Liver (tissue), 9 donors: ENCODE measurements around the gene ZNF48. TPM values are rescaled to one million over a fixed set of nuclear protein-coding genes. Genes with fewer than 3 reads are reported as not detected.

Source experiments
- DNase-seq: peaks from one replicate; pipeline ENCODE4 v3.0.0-alpha.2; 2017; ENCODE audit warnings: low spot score
- H3K27ac ChIP-seq, 2 donors: one replicate each; pipeline ENCODE4 v1.7.0; 2013; ENCODE audit warnings: inconsistent platforms in 2 of 2, low read length in 2 of 2, control low read depth in 1 of 2, low read depth in 1 of 2, mild to moderate bottlenecking in 1 of 2
- H3K27me3 ChIP-seq, 4 donors: one replicate each; pipeline versions ENCODE4 v1.6.1 to v1.7.0; 2013; ENCODE audit warnings: low read length in 3 of 4, inconsistent platforms in 1 of 4, mild to moderate bottlenecking in 1 of 4, moderate library complexity in 1 of 4; ENCODE audit not compliant: control insufficient read depth in 4 of 4, insufficient read depth in 4 of 4
- H3K36me3 ChIP-seq, 4 donors: one replicate each; pipeline versions ENCODE4 v1.6.1 to v1.7.0; 2013; ENCODE audit warnings: low read length in 3 of 4, mild to moderate bottlenecking in 3 of 4, low read depth in 1 of 4, moderate library complexity in 1 of 4; ENCODE audit not compliant: control insufficient read depth in 4 of 4, insufficient read depth in 3 of 4
- H3K4me1 ChIP-seq, 4 donors: one replicate each; pipeline versions ENCODE4 v1.6.1 to v1.7.0; 2013; ENCODE audit warnings: low read length in 3 of 4, mild to moderate bottlenecking in 3 of 4, moderate library complexity in 1 of 4; ENCODE audit not compliant: control insufficient read depth in 4 of 4, insufficient read depth in 4 of 4
- H3K4me3 ChIP-seq, 3 donors: one replicate each; pipeline versions ENCODE4 v1.6.1 to v1.7.0; 2013; ENCODE audit warnings: low read length in 3 of 3, control low read depth in 1 of 3, low read depth in 1 of 3, mild to moderate bottlenecking in 1 of 3
- H3K9ac ChIP-seq, 2 donors: one replicate each; pipeline ENCODE4 v1.7.0; 2013; ENCODE audit warnings: low read length in 2 of 2, mild to moderate bottlenecking in 2 of 2, moderate library complexity in 2 of 2, control low read depth in 1 of 2, low read depth in 1 of 2
- H3K9me3 ChIP-seq, 4 donors: one replicate each; pipeline versions ENCODE4 v1.6.1 to v1.7.0; 2013; ENCODE audit warnings: low read length in 3 of 4; ENCODE audit not compliant: control insufficient read depth in 4 of 4
- EGR1 ChIP-seq, 2 donors: IDR thresholded peaks; 2 replicates each; pipeline ENCODE4 v1.6.1; 2016 to 2018; ENCODE audit warnings: antibody characterized with exemption in 2 of 2, low read depth in 2 of 2
- FOXA1 ChIP-seq: IDR thresholded peaks from 2 replicates; pipeline ENCODE4 v1.6.1; 2016; ENCODE audit warnings: antibody characterized with exemption
- FOXA2 ChIP-seq: IDR thresholded peaks from 2 replicates; pipeline ENCODE4 v1.6.1; 2016; ENCODE audit warnings: antibody characterized with exemption
- GABPA ChIP-seq, 2 donors: IDR thresholded peaks in 1 of 2; conservative IDR thresholded peaks in 1 of 2; 2 replicates each; pipeline ENCODE4 v1.6.1; 2016; ENCODE audit warnings: antibody characterized with exemption in 2 of 2, mild to moderate bottlenecking in 1 of 2, moderate library complexity in 1 of 2
- HNF4A ChIP-seq, 2 donors: conservative IDR thresholded peaks; 2 replicates each; pipeline ENCODE4 v1.6.1; 2016; ENCODE audit warnings: antibody characterized with exemption in 2 of 2, mild to moderate bottlenecking in 2 of 2
- HNF4G ChIP-seq: IDR thresholded peaks from 2 replicates; pipeline ENCODE4 v1.6.1; 2016; ENCODE audit warnings: antibody characterized with exemption
- JUND ChIP-seq, 2 donors: IDR thresholded peaks; 2 replicates each; pipeline ENCODE4 v1.6.1; 2016; ENCODE audit warnings: antibody characterized with exemption in 2 of 2
- NR2F2 ChIP-seq: IDR thresholded peaks from 2 replicates; pipeline ENCODE4 v1.6.1; 2016; ENCODE audit warnings: antibody characterized with exemption
- RAD21 ChIP-seq, 2 donors: IDR thresholded peaks; 2 replicates each; pipeline ENCODE4 v1.6.1; 2016; ENCODE audit warnings: antibody characterized with exemption in 2 of 2, mild to moderate bottlenecking in 2 of 2
- RXRA ChIP-seq, 2 donors: IDR thresholded peaks; 2 replicates each; pipeline ENCODE4 v1.6.1; 2017 to 2018; ENCODE audit warnings: antibody characterized with exemption in 2 of 2, mild to moderate bottlenecking in 1 of 2
- SP1 ChIP-seq: IDR thresholded peaks from 2 replicates; pipeline ENCODE4 v1.6.1; 2018; ENCODE audit warnings: antibody characterized with exemption, mild to moderate bottlenecking
- TAF1 ChIP-seq: conservative IDR thresholded peaks from 2 replicates; pipeline ENCODE4 v1.6.1; 2016; ENCODE audit warnings: antibody characterized with exemption, mild to moderate bottlenecking
- YY1 ChIP-seq: IDR thresholded peaks from 2 replicates; pipeline ENCODE4 v1.6.1; 2016; ENCODE audit warnings: antibody characterized with exemption, mild to moderate bottlenecking
- WGBS: extraction: QIAGEN DNeasy Blood & Tissue Kit; methylation state at CpG from one replicate; pipeline ENCODE4 v1.1.7; 2013; 5-methylcytosine and 5-hydroxymethylcytosine counted together
- polyA plus RNA-seq, 2 donors: library from polyadenylated mRNA; stranded (reverse) in 1 of 2; unstranded in 1 of 2; fragments of 200-250 nt in 1 of 2; fragments of >200 nt in 1 of 2; fragmentation: Nextera tagmentation in 1 of 2; extraction: Ambion mirVana in 1 of 2; gene quantifications; one replicate each; pipeline versions ENCODE4 v1.2.1 to v1.2.3, GENCODE V29; 2013 to 2015
- total RNA-seq, 2 donors: library from RNA; depleted of rRNA; stranded (reverse); fragments of >200 nt; gene quantifications; one replicate each; pipeline ENCODE4 v1.2.3, GENCODE V29; 2014
- TF ChIP-seq, protein P1 (sequence below): IDR thresholded peaks from 2 replicates; pipeline ENCODE4 v1.6.1; 2016; ENCODE audit warnings: antibody characterized with exemption
- TF ChIP-seq, protein P2 (sequence below): fragments of 150-350 bp; IDR thresholded peaks from 2 replicates; pipeline ENCODE4 v1.5.1; 2017; ENCODE audit warnings: improper control_type of control experiment, low read depth, low read length; ENCODE audit not compliant: missing input control
- TF ChIP-seq, protein P3 (sequence below): IDR thresholded peaks from 2 replicates; pipeline ENCODE4 v1.6.1; 2016; ENCODE audit warnings: antibody characterized with exemption, mild to moderate bottlenecking
- TF ChIP-seq, protein P4 (sequence below): IDR thresholded peaks from 2 replicates; pipeline ENCODE4 v1.6.1; 2016; ENCODE audit warnings: antibody characterized with exemption
- TF ChIP-seq, protein P5 (sequence below): IDR thresholded peaks from 2 replicates; pipeline ENCODE4 v1.6.1; 2016; ENCODE audit warnings: antibody characterized with exemption
- donor health status: healthy.
- donor health status: healthy.
- donor health status: healthy.
- donor health status: healthy.
- donor health status: healthy.

ZNF48 gene
- total and polyA plus RNA-seq, 4 donors = 2.3 to 4.7 (median 3.1) TPM

DNA sequence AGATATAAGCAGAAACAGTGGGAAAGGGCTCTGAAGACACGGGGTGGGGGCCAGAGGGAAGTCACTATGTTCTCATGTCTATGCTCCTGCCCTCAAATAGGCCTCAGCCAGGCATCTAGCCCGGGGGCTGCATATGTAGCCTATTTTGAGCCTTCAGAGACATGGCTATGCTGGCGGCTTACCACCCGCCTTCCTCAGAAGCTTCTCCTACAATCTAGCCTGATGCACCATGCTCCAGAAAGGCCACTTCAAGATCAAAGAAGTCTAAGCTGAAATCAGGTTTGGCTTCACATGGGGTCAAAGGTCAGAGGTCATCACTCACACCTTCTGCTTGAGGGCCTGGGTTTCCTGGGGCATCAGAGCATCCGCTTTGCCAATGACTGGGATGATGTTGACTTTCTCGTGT, 14.4 kb upstream of the ZNF48 start:
- H3K27ac ChIP-seq = no peak overlapping the region
- no peaks in the 10 kb centered on the region for H3K27me3 ChIP-seq
- TF ChIP-seq RXRA (IDR thresholded peaks at IDR 0.05) = no peak
- no peak overlapping the region for H3K9ac ChIP-seq
- 88% methylated on average over 6 of the region's 6 CpGs for WGBS
- peaks cover 5 to 15% (median 9%) of the 10 kb centered on the region in 4 donors for H3K4me1 ChIP-seq
- H3K9me3 ChIP-seq = no peaks in the 10 kb centered on the region
- H3K4me3 ChIP-seq = no peak overlapping the region
- H3K36me3 ChIP-seq = no peaks in the 10 kb centered on the region
- DNase-seq = no peak

DNA sequence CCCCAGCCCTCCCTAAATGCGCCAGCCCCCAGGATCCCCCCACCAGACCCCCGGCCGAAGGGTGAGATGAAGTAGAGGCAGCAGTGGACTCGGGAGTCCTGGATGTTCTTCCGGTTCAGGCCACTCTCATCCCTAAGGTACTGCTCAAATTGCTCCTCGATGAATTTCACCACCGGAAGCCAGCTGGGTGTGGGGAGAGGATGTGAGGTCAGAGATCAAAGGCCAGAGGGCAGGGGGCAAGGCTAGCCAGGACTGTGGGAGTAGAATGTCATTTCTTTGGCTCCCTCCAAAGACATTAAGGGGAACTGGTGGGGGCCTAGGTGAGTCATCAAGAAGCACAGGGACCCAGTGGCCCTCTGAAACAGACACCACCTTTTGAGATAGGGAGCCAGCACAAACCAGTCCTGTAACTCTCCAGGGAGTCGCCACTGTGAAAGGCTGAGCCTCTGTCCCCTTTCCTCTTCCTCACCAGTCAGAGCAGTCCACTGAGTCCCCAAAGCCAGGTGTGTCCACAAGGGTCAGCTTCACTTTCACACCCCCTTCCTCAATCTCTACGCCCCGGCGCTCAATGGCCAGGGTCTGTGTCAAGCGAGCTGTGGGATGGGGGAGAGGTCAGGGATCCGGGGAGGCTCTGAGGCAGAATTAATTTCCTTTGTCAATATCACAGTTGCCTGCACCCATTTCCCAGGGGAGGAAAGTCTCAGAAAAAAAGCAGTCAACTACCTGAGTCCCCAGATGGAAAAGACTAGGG, 13.8 kb upstream of the ZNF48 start:
- H3K4me3 ChIP-seq = no peak overlapping the region
- DNase-seq = no peak
- no peaks in the 10 kb centered on the region for H3K36me3 ChIP-seq
- no peak overlapping the region for H3K9ac ChIP-seq
- H3K27ac ChIP-seq = no peak overlapping the region
- H3K9me3 ChIP-seq = no peaks in the 10 kb centered on the region
- WGBS = 82% methylated on average over 13 of the region's 13 CpGs
- no peak for TF ChIP-seq JUND (IDR thresholded peaks at IDR 0.05)
- peak; percentile 81 for TF ChIP-seq NR2F2
- TF ChIP-seq, protein P1, sequence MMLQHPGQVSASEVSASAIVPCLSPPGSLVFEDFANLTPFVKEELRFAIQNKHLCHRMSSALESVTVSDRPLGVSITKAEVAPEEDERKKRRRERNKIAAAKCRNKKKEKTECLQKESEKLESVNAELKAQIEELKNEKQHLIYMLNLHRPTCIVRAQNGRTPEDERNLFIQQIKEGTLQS = no peak
- TF ChIP-seq YY1 = no peak
- TF ChIP-seq, protein P2, sequence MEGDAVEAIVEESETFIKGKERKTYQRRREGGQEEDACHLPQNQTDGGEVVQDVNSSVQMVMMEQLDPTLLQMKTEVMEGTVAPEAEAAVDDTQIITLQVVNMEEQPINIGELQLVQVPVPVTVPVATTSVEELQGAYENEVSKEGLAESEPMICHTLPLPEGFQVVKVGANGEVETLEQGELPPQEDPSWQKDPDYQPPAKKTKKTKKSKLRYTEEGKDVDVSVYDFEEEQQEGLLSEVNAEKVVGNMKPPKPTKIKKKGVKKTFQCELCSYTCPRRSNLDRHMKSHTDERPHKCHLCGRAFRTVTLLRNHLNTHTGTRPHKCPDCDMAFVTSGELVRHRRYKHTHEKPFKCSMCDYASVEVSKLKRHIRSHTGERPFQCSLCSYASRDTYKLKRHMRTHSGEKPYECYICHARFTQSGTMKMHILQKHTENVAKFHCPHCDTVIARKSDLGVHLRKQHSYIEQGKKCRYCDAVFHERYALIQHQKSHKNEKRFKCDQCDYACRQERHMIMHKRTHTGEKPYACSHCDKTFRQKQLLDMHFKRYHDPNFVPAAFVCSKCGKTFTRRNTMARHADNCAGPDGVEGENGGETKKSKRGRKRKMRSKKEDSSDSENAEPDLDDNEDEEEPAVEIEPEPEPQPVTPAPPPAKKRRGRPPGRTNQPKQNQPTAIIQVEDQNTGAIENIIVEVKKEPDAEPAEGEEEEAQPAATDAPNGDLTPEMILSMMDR = no peak
- H3K27me3 ChIP-seq = no peaks in the 10 kb centered on the region
- peaks cover 5 to 15% (median 9%) of the 10 kb centered on the region in 4 donors for H3K4me1 ChIP-seq

DNA sequence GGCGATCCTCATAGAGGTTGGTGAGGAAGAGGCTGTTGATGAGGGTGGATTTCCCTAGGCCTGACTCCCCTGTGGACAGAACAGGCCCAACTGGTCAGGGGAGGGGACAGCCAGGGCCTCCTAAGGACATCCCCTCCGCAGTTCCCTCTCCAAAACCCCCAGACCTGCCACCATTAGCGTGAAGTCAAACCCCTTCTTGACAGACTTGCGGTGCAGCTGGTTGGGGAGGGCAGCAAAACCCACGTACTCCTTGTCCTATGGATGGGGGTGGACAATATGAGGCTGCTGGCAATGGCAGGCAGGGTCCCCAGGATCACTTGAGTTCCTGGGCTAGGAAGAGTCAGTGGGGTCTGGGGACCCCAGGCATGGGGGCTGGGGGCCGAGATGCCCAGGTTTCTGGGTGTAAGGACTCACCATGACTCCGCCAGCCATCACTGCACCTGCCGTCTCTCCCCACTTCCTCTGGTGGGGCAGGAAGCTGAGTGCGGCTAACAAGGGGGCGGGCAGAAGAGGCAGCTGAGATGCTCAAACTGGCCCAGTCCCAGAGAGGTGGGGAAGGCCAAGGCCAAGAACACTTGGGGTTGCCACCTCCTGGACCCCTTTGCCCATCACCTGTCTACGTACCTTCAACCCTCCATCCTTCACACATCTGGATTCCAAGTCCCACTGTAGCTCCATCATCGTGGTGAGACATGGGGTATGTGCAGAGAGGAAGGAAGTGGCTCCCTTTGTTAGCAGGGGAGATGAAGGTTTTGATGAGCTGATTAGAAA, 12.9 kb upstream of the ZNF48 start, which contains the start of gene SEPTIN1:
SEPTIN1 (minus strand) TSS at position 451 of the 771 bp plus-strand sequence; CDS start at position 432, 19 bp downstream.
- no peak for DNase-seq
- WGBS = 70% methylated on average over 12 of the region's 12 CpGs
- no peak within 1 kb of the TSS for H3K4me3 ChIP-seq
- H3K27me3 ChIP-seq = no peaks in the 10 kb centered on the region
- H3K9me3 ChIP-seq = no peaks in the 10 kb centered on the region
- no peaks in the 10 kb centered on the region for H3K36me3 ChIP-seq
- peaks cover 5 to 15% (median 9%) of the 10 kb centered on the region in 4 donors for H3K4me1 ChIP-seq
- H3K9ac ChIP-seq = no peak within 1 kb of the TSS
- no peak within 1 kb of the TSS for H3K27ac ChIP-seq
- no peak for TF ChIP-seq HNF4G
- no peak for TF ChIP-seq TAF1
- no peak for TF ChIP-seq SP1
- TF ChIP-seq, protein P3, sequence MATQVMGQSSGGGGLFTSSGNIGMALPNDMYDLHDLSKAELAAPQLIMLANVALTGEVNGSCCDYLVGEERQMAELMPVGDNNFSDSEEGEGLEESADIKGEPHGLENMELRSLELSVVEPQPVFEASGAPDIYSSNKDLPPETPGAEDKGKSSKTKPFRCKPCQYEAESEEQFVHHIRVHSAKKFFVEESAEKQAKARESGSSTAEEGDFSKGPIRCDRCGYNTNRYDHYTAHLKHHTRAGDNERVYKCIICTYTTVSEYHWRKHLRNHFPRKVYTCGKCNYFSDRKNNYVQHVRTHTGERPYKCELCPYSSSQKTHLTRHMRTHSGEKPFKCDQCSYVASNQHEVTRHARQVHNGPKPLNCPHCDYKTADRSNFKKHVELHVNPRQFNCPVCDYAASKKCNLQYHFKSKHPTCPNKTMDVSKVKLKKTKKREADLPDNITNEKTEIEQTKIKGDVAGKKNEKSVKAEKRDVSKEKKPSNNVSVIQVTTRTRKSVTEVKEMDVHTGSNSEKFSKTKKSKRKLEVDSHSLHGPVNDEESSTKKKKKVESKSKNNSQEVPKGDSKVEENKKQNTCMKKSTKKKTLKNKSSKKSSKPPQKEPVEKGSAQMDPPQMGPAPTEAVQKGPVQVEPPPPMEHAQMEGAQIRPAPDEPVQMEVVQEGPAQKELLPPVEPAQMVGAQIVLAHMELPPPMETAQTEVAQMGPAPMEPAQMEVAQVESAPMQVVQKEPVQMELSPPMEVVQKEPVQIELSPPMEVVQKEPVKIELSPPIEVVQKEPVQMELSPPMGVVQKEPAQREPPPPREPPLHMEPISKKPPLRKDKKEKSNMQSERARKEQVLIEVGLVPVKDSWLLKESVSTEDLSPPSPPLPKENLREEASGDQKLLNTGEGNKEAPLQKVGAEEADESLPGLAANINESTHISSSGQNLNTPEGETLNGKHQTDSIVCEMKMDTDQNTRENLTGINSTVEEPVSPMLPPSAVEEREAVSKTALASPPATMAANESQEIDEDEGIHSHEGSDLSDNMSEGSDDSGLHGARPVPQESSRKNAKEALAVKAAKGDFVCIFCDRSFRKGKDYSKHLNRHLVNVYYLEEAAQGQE = no peak
- TF ChIP-seq GABPA (IDR thresholded peaks at IDR 0.05 in 1 of 2, conservative IDR thresholded peaks at IDR 0.05 in 1 of 2) = no peak
- no peak for TF ChIP-seq NR2F2
- no peak for TF ChIP-seq EGR1 (IDR thresholded peaks at IDR 0.05; ENCODE audit: low read depth in 2 of 2)
- TF ChIP-seq HNF4A (conservative IDR thresholded peaks at IDR 0.05) = no peak
- TF ChIP-seq, protein P1 = no peak
- TF ChIP-seq JUND (IDR thresholded peaks at IDR 0.05) = no peak
- TF ChIP-seq YY1 = no peak
- TF ChIP-seq, protein P4, sequence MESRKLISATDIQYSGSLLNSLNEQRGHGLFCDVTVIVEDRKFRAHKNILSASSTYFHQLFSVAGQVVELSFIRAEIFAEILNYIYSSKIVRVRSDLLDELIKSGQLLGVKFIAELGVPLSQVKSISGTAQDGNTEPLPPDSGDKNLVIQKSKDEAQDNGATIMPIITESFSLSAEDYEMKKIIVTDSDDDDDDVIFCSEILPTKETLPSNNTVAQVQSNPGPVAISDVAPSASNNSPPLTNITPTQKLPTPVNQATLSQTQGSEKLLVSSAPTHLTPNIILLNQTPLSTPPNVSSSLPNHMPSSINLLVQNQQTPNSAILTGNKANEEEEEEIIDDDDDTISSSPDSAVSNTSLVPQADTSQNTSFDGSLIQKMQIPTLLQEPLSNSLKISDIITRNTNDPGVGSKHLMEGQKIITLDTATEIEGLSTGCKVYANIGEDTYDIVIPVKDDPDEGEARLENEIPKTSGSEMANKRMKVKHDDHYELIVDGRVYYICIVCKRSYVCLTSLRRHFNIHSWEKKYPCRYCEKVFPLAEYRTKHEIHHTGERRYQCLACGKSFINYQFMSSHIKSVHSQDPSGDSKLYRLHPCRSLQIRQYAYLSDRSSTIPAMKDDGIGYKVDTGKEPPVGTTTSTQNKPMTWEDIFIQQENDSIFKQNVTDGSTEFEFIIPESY = no peak
- no peak for TF ChIP-seq FOXA1
- TF ChIP-seq RXRA (IDR thresholded peaks at IDR 0.05) = no peak
- TF ChIP-seq RAD21 (IDR thresholded peaks at IDR 0.05) = no peak
- no peak for TF ChIP-seq FOXA2
- TF ChIP-seq, protein P5, sequence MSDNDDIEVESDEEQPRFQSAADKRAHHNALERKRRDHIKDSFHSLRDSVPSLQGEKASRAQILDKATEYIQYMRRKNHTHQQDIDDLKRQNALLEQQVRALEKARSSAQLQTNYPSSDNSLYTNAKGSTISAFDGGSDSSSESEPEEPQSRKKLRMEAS = no peak
